Testis (tissue), 2 donors: ENCODE measurements around the gene CAMTA1.

Experiments used
- POLR2A ChIP-seq: fragments of 450-650 bp; IDR thresholded peaks from one replicate; pipeline ENCODE4 v1.6.1; 2017; ENCODE audit warnings: antibody characterized with exemption, mild to moderate bottlenecking, moderate library complexity
- TF ChIP-seq, protein P1 (sequence below), 3 experiments: fragments of 450-650 bp in 2 of 3; fragments of 200-600 bp in 1 of 3; sonication (generic) in 1 of 3; IDR thresholded peaks; one replicate each; pipeline ENCODE4 v1.5.1; 2016 to 2019; ENCODE audit warnings: antibody characterized with exemption in 3 of 3, mild to moderate bottlenecking in 2 of 3, moderate library complexity in 1 of 3

DNA sequence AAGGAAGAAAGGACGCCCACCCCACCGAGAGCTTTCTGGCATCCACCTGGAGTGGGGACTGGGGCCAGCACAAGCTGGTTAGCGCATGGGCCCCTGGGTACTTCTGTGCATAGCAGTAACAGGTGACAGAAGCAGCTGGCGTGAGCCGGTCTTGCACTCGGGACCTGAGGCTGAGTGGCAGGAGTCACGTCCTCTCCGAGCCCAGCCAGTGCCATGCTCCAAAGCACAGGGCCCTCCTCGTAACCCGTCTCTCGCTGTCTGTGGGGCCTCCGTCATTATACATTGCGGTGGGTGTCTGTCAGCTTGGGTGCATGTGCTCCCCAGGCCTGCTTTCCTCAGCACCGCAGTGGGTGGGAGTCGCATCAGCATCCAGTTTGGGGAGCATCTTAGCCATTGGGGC, 898.3 kb downstream of the CAMTA1 start:
- TF ChIP-seq, protein P1, sequence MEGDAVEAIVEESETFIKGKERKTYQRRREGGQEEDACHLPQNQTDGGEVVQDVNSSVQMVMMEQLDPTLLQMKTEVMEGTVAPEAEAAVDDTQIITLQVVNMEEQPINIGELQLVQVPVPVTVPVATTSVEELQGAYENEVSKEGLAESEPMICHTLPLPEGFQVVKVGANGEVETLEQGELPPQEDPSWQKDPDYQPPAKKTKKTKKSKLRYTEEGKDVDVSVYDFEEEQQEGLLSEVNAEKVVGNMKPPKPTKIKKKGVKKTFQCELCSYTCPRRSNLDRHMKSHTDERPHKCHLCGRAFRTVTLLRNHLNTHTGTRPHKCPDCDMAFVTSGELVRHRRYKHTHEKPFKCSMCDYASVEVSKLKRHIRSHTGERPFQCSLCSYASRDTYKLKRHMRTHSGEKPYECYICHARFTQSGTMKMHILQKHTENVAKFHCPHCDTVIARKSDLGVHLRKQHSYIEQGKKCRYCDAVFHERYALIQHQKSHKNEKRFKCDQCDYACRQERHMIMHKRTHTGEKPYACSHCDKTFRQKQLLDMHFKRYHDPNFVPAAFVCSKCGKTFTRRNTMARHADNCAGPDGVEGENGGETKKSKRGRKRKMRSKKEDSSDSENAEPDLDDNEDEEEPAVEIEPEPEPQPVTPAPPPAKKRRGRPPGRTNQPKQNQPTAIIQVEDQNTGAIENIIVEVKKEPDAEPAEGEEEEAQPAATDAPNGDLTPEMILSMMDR (IDR thresholded peaks at IDR 0.05): no peak
- TF ChIP-seq POLR2A: no peak
